ENCODE data around the gene CD300LD.

Gene CD300LD

DNA sequence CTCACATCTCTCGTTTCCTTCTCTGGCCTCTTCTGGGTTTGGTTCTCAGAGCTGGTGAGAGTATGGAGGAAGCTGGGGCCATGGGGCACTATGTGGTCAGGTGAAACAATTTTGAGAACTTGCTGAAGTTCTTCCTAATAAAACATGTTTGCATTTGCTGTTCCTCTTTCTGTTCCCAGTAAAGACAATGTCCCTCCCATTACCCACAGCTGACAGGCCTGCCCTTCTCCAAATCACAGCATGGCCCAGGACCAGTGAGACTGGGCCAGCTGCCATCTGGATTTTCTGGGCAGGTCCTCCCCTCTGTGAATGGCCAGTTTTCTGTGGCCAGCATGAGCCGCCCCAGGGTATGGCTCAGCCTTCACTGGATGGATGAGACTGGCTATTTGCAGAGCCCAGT, 24.7 kb downstream of the CD300LD start, which contains the start of gene CD300H (continued):
- TF ChIP-seq PATZ1 (CRISPR knock-in tag; IDR thresholded peaks at IDR 0.05; ENCODE audit: borderline replicate concordance) (no peak), PPARA (CRISPR knock-in tag; IDR thresholded peaks at IDR 0.05; ENCODE audit: borderline replicate concordance) (no peak), ZNF565 (CRISPR knock-in tag; conservative IDR thresholded peaks at IDR 0.05; ENCODE audit: low read depth) (no peak), GLIS3 (CRISPR knock-in tag; IDR thresholded peaks at IDR 0.05) (no peak), ZFP30 (CRISPR knock-in tag; IDR thresholded peaks at IDR 0.05) (no peak), ARNTL (CRISPR knock-in tag; IDR thresholded peaks at IDR 0.05; ENCODE audit: borderline replicate concordance, low read depth) (no peak), OSR1 (CRISPR knock-in tag; IDR thresholded peaks at IDR 0.05) (no peak), ZFP3 (CRISPR knock-in tag; IDR thresholded peaks at IDR 0.05) (no peak)

- ATAC-seq: no peak; the same call in 2 of the 3 replicates
Measured at GRCh38 chr17:74566132-74566753, 25.8 kb downstream of the CD300LD start.

GRCh38 chr17:74565126-74565525, 27.0 kb downstream of the CD300LD start:
- ATAC-seq: no peak
- TF ChIP-seq ZNF70 (CRISPR knock-in tag; IDR thresholded peaks at IDR 0.05) (no peak), SNAI2 (CRISPR knock-in tag; IDR thresholded peaks at IDR 0.05) (no peak), PATZ1 (CRISPR knock-in tag; IDR thresholded peaks at IDR 0.05; ENCODE audit: borderline replicate concordance) (no peak), TCF4 (CRISPR knock-in tag; IDR thresholded peaks at IDR 0.05; ENCODE audit: borderline replicate concordance) (no peak), TSHZ2 (CRISPR knock-in tag; IDR thresholded peaks at IDR 0.05) (no peak), OSR1 (CRISPR knock-in tag; IDR thresholded peaks at IDR 0.05) (no peak), ZFP30 (CRISPR knock-in tag; IDR thresholded peaks at IDR 0.05) (no peak), TOX (CRISPR knock-in tag; IDR thresholded peaks at IDR 0.05; ENCODE audit: borderline replicate concordance) (no peak), ZC3H10 (CRISPR knock-in tag; IDR thresholded peaks at IDR 0.05) (no peak), ZNF565 (CRISPR knock-in tag; conservative IDR thresholded peaks at IDR 0.05; ENCODE audit: low read depth) (no peak), ARNTL (CRISPR knock-in tag; IDR thresholded peaks at IDR 0.05; ENCODE audit: borderline replicate concordance, low read depth) (no peak), POU6F1 (CRISPR knock-in tag; IDR thresholded peaks at IDR 0.05; ENCODE audit: borderline replicate concordance, low read depth) (no peak), PPARA (CRISPR knock-in tag; IDR thresholded peaks at IDR 0.05; ENCODE audit: borderline replicate concordance) (no peak)

More at GRCh38 chr17:74566132-74566753, 25.8 kb downstream of the CD300LD start:
- no peak for TF ChIP-seq ISL1 (CRISPR knock-in tag; IDR thresholded peaks at IDR 0.05)
- no peak for TF ChIP-seq OSR1 (CRISPR knock-in tag; IDR thresholded peaks at IDR 0.05)
- no peak for TF ChIP-seq PATZ1 (CRISPR knock-in tag; IDR thresholded peaks at IDR 0.05; ENCODE audit: borderline replicate concordance)
- TF ChIP-seq ZFP30 (CRISPR knock-in tag; IDR thresholded peaks at IDR 0.05): no peak
- TF ChIP-seq TCF4 (CRISPR knock-in tag; IDR thresholded peaks at IDR 0.05; ENCODE audit: borderline replicate concordance): no peak
- no peak for TF ChIP-seq ZNF565 (CRISPR knock-in tag; conservative IDR thresholded peaks at IDR 0.05; ENCODE audit: low read depth)
- no peak for TF ChIP-seq RARB (CRISPR knock-in tag; IDR thresholded peaks at IDR 0.05)
- TF ChIP-seq ZFP3 (CRISPR knock-in tag; IDR thresholded peaks at IDR 0.05): no peak
